Uterus (tissue), 4 donors: Measurements from ENCODE around the gene RPL10A. TPM values are rescaled to one million over a fixed set of nuclear protein-coding genes. Genes with fewer than 3 reads are reported as not detected.
A peak's percentile ranks its signal among the peaks of the same experiment; 100 is the strongest.

Source experiments
- DNase-seq, 2 donors: peaks; one replicate each; pipeline ENCODE4 v3.0.0-alpha.2; 2019 to 2020
- H3K27ac ChIP-seq, 2 donors: fragments of 200-600 bp; sonication (generic); 1 replicate in 1 of 2; 2 replicates in 1 of 2; pipeline ENCODE4 v1.5.1; 2016 to 2018
- H3K27me3 ChIP-seq, 2 donors: fragments of 200-600 bp; sonication (generic); one replicate each; pipeline ENCODE4 v1.5.1; 2018 to 2019; ENCODE audit warnings: control low read depth in 1 of 2
- H3K36me3 ChIP-seq, 2 donors: fragments of 200-600 bp; sonication (generic); one replicate each; pipeline ENCODE4 v1.5.1; 2019; ENCODE audit warnings: control low read depth in 1 of 2
- H3K4me1 ChIP-seq, 2 donors: fragments of 200-600 bp; sonication (generic); one replicate each; pipeline ENCODE4 v1.5.1; 2018 to 2019; ENCODE audit warnings: control low read depth in 1 of 2
- H3K4me3 ChIP-seq, 2 donors: fragments of 200-600 bp; sonication (generic); 1 replicate in 1 of 2; 2 replicates in 1 of 2; pipeline ENCODE4 v1.5.1; 2018 to 2019; ENCODE audit warnings: mild to moderate bottlenecking in 1 of 2
- H3K9me3 ChIP-seq, 2 donors: fragments of 200-600 bp; sonication (generic); one replicate each; pipeline ENCODE4 v1.5.1; 2019; ENCODE audit warnings: control low read depth in 1 of 2
- POLR2A ChIP-seq, 2 donors: fragments of 450-650 bp; IDR thresholded peaks; one replicate each; pipeline ENCODE4 v1.6.1; 2016; ENCODE audit warnings: antibody characterized with exemption in 2 of 2, mild to moderate bottlenecking in 1 of 2, moderate library complexity in 1 of 2
- intact Hi-C: fragments of 100-400 bp; cut with DNase I; formaldehyde crosslinking; loops from one replicate; pipeline ENCODE4 v1.15.1; 2023; ENCODE audit warnings: low total_unique reads
- total RNA-seq, 4 donors: library from RNA; depleted of rRNA in 3 of 4; stranded (reverse); fragments of >200 nt in 3 of 4; gene quantifications; one replicate each; pipeline versions ENCODE4 v1.1.0 to v1.2.4, GENCODE V29; 2014 to 2023
- TF ChIP-seq, protein P1 (sequence below), 4 experiments: fragments of 200-600 bp in 2 of 4; fragments of 450-650 bp in 2 of 4; sonication (generic) in 2 of 4; IDR thresholded peaks; one replicate each; pipeline ENCODE4 v1.5.1; 2016 to 2019; ENCODE audit warnings: antibody characterized with exemption in 4 of 4, mild to moderate bottlenecking in 2 of 4, moderate library complexity in 1 of 4
- donor health status: DM: yes; HTN: yes; CAD: no.

The RPL10A gene
- total RNA-seq, 4 donors from 2014 or later = 1,557 to 4,762 (median 2,904) TPM

DNA sequence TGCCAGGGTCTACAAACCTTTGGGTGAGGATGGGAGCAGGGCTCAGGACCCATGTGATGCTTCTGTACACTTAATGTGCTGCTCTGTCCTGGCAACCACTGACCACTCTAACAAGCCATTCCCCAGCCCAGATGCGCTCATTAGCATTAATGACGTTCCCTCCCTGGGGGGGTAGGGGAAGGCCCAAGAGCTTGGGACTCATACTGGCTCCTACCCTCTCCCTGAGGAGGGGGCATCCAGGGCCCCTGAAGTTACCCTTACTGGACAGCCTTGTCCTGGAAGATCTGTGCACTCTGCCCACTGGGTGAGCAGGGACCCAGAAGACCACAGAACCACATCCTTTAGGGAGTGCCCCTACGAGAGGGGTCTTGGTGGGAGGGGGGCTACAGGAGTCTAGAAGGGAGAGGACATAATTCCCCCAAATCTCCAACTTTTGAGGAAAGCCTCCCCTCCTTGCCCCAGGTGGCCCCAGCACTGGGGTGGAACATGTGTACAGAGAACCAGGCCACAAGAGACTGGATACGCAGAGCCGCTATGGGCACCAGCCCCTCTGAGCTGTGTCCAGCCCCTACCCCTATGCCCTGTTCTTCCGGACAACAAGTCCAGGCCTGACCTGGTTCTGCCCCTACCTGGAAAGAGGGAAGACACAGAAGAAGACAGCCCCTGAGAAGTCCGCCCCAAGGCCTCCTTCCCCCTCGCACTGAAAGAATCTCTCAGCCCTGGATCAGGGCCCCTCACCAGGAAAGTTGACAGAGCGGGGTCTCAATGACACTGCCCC is 27.2 kb downstream of the RPL10A start:
- intact Hi-C loops = no loop called here
- Histone ChIP-seq H3K36me3 (no peaks in the 10 kb centered on the region), H3K27me3 (no peaks in the 10 kb centered on the region), H3K4me3 (peak overlapping the region; percentile 50 to 88), H3K4me1 (peaks cover 0 to 34% of the 10 kb centered on the region in 2 donors), H3K27ac (peak overlapping the region; percentile 98 to 100), H3K9me3 (no peaks in the 10 kb centered on the region)
- TF ChIP-seq POLR2A (IDR thresholded peaks at IDR 0.05) = peak in 1 of 2 donors; percentile 32
- TF ChIP-seq, protein P1, sequence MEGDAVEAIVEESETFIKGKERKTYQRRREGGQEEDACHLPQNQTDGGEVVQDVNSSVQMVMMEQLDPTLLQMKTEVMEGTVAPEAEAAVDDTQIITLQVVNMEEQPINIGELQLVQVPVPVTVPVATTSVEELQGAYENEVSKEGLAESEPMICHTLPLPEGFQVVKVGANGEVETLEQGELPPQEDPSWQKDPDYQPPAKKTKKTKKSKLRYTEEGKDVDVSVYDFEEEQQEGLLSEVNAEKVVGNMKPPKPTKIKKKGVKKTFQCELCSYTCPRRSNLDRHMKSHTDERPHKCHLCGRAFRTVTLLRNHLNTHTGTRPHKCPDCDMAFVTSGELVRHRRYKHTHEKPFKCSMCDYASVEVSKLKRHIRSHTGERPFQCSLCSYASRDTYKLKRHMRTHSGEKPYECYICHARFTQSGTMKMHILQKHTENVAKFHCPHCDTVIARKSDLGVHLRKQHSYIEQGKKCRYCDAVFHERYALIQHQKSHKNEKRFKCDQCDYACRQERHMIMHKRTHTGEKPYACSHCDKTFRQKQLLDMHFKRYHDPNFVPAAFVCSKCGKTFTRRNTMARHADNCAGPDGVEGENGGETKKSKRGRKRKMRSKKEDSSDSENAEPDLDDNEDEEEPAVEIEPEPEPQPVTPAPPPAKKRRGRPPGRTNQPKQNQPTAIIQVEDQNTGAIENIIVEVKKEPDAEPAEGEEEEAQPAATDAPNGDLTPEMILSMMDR (IDR thresholded peaks at IDR 0.05) = no peak
- DNase-seq = peak; percentile 54 to 75

DNA sequence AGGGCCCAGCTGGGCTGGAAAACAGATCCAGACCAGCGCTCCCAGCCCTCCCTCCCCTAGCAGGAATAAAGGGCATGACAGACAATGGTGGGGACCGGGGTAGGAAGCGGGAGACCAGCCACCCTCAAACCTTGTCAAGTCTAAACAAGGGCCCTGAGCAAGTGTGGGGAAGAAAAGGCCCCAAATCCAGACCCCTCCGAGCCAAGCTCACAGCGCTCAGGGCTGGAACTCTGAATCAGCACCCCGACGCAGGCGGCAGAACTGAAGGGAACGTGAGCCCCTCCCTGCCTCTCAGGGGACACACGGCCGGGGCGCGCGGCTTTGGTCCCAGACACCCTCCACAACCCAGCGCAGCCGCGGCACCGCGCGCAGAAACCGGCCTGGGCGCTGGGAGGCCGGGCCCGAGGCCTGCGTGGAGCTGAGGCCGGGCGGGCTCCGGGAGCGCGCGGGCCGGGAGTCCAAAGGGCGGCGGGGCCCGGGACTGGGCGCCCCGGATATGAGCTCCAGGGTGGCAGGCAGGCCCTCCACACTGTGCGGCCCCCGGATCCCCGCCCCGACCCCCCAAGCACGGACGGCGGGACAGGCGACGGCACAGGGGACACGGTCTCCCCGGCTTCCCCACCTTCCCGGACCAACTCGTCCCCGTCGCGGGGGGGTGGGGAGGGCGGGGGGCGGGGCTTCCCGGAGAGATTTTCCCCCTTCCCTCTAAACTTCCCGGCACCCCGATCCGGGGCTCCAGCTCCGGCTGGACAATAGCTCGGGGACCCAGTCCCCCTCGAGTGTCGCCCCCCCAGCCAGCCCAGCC is 28.0 kb downstream of the RPL10A start:
- no peaks in the 10 kb centered on the region for H3K27me3 ChIP-seq
- peak overlapping the region; percentile 50 to 88 for H3K4me3 ChIP-seq
- DNase-seq = peak; percentile 78
- intact Hi-C loops = no loop called here
- H3K27ac ChIP-seq = peak overlapping the region; percentile 98 to 100
- H3K9me3 ChIP-seq = no peaks in the 10 kb centered on the region
- H3K36me3 ChIP-seq = no peaks in the 10 kb centered on the region
- TF ChIP-seq, protein P1 (IDR thresholded peaks at IDR 0.05) = no peak
- no peak for TF ChIP-seq POLR2A (IDR thresholded peaks at IDR 0.05)
- H3K4me1 ChIP-seq = peaks cover 0 to 32% of the 10 kb centered on the region in 2 donors

DNA sequence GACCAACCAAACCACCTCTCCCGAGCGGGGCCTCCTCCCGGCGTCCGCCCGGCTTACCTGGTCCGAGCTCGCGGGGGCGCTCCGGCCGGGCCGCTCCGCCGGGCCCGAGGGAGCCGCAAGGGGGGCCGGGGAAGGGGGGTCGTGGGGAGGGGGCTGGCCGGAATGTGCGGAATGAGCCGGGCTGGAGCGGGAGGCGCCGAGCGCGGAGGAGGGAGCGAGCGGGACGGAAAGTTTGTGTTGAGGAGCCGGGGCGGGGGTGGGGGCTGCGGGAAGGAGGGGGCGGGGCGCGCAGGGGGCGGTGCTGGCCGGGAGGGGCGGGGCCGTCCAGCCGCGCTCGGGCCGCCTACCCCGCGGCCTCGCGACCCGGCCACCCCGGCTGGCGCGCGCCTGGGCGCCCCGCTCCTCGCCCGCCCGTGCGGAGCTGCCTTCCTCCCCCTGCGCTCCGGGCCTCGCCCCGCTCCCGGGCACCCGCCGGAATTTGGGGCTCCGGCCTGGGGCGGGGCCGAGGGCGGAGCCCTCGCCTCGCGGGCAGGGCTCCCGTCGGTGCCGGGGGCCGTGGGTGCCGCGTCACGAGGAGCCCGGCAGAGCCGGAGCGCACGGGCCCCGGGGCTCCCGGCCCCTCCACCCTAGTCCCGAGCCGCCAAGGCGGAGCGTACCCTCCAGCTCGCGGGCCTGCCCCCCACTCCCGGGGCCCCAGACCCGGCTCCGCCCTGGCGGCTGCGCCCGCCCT is 28.8 kb downstream of the RPL10A start, which contains the start of gene TEAD3:
Gene TEAD3 (minus strand): TSS at position 239 of the 730 bp plus-strand sequence.
- peak within 1 kb of the TSS; percentile 98 to 100 for H3K27ac ChIP-seq
- intact Hi-C loops = no loop called here
- H3K36me3 ChIP-seq = no peaks in the 10 kb centered on the region
- no peaks in the 10 kb centered on the region for H3K27me3 ChIP-seq
- H3K4me3 ChIP-seq = peak within 1 kb of the TSS; percentile 50 to 88
- H3K4me1 ChIP-seq = peaks cover 0 to 24% of the 10 kb centered on the region in 2 donors
- peak; percentile 79 to 87 for TF ChIP-seq POLR2A (IDR thresholded peaks at IDR 0.05)
- TF ChIP-seq, protein P1 (IDR thresholded peaks at IDR 0.05) = peak in 2 of 4 experiments; percentile 3 to 21
- DNase-seq = peak; percentile 78 to 88
- no peaks in the 10 kb centered on the region for H3K9me3 ChIP-seq

DNA sequence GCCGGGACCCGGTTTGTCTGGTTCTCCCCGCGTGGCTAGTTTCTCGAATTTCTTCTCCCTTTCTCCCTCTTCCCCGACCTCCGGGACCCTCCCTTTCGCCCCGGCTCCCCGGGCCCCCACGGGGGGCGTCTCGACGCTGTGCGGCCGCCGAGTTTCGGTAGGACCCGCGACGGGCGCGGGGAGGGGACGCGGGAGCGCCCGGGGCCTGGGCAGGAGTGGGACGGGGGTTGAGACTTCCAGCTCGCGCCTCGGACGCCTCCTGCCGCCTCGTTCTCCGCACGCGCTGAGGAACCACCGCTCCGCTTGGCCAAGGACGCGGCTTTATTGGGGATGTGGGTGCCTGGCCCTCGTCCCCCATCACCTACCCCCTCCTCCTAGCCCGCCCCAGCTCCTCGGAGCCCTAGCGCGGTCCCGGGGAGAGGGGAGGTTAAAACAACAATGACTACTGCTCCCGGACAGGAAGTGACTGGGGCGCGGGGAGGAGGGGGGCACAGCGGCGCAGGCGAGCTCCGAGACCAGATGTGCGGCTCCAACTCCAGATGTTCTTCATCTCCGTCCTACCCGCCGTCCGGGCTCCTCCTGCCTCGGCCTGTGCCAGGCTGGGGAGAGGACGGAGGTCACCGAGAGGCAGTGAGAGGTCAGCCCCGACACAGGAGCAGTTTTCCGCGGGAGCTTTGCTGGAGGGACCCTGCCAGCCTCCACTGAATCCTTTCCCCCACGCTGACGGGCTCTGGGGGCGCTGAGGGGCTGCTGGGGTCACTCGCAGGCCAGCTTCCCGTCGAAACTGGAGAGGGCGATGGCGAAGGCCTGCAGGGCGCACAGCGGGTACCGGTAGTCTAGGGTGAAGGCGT is 29.6 kb downstream of the RPL10A start:
- Histone ChIP-seq H3K4me3 (peak overlapping the region; percentile 50 to 88), H3K36me3 (no peaks in the 10 kb centered on the region), H3K9me3 (no peaks in the 10 kb centered on the region), H3K4me1 (peaks cover 0 to 16% of the 10 kb centered on the region in 2 donors), H3K27ac (peak overlapping the region; percentile 98 to 100), H3K27me3 (no peaks in the 10 kb centered on the region)
- intact Hi-C loops = no loop called here
- DNase-seq = peak; percentile 82 to 85
- TF ChIP-seq, protein P1 (IDR thresholded peaks at IDR 0.05) = peak in 2 of 4 experiments; percentile 4 to 18
- peak in 1 of 2 donors; percentile 26 for TF ChIP-seq POLR2A (IDR thresholded peaks at IDR 0.05)
